Measurements from ENCODE around the gene PLEKHM1. TPM values are rescaled to one million over a fixed set of nuclear protein-coding genes. Genes with fewer than 3 reads are reported as not detected.

The PLEKHM1 gene
- total RNA-seq, 1 donor from 2014 or later: 51.2 TPM

GRCh38 chr17:45402916-45403315 is 87.6 kb downstream of the PLEKHM1 start:
- no peak for DNase-seq (ENCODE audit: low spot score)

GRCh38 chr17:45398800-45399199 is 91.7 kb downstream of the PLEKHM1 start:
- no peak for DNase-seq (ENCODE audit: low spot score)

DNA sequence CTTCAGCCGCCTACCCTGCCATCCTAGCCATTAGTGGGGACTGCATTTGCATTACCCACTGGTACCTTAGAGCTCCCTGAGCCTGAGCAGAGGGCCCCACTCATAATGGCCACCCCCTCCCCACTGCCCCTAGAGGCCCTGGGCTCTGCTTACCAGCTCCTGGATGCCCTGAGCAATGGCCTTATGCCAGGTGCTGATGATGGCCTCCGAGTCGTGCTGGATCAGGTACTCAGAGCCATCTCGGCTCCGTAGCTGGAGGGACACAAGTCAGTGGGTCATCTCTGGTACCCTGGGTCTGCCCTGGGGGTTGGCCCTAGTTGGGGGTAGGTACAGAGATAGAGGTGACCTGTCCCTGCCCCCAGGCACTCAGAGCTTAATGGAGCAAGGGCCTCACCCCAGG is 92.7 kb downstream of the PLEKHM1 start:
- DNase-seq (ENCODE audit: low spot score): no peak

DNA sequence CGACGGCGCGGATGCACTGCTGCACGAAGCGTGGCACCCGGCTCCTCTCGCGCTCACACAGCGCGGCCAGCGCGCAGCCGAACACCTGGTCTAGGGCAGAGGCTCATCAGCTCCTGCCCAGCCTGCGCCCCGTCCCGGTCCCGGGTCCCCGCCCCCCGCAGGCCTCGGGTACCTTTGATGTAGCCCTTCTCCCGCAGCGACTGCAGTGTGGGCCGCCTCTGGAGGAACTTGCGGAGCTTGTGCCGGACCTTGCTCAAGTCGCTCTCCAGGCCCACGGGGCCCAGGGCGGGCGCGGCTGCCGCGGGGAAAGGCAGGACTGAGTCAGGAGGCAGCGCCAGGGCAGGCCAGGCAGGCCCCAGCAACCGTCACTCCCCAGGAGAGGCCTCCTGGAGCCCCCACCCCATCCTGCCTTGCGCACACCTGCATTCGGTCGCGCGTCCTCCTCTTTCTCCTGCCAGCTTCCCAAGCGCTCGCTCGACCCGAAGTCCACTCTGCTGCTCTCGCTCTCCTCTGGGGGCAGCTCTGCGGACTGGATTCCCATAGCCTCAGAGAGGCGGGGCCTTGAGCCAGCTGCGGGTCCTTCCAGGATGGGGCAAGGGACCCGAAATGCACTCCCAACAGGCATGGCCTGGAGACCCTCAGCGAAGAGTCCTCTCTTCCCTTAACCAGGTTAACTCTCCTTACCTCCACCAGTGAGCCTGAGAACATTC is 93.9 kb downstream of the PLEKHM1 start:
- DNase-seq (ENCODE audit: low spot score): no peak

DNA sequence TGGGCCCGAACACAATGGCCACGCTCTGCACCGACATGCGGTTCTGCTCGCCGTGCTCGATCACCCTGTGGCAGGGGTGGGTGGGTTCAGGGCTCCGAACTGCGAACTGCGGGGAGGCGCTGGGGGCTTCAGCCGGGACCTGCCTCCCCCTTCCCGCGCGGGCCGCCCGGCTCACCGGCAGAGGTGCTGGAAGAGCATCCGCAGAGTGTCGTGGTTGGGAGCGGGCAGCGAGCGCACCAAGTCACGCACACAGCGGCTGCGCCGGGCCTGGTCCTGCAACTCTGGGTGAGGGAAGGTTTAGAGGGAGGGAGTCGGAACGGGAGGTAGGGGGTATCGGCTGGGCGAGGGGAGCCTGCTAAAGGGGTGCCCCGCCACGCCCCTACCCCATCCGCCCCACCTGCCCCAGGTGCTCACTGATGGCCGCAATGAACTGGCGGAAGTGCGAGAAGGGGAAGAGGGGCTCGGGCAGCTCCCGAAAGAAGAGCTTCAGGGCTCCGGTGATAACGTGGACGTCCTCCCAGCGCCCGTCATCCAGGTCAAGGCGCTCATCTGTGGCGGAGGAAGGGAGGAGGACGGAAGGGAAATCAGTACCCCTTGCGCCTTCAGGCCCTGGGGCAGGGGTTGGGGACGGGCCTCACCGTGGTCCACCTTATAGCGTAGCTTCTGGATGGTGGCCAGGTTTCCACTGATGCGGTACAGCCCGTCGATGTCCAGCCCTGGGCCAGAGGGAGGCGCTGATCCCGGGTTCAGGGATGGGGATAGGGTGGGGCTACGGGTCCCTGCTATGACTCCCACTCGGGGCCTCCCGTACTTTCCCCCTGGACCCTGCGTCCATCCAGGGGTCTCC is 94.7 kb downstream of the PLEKHM1 start:
- DNase-seq (ENCODE audit: low spot score): no peak

DNA sequence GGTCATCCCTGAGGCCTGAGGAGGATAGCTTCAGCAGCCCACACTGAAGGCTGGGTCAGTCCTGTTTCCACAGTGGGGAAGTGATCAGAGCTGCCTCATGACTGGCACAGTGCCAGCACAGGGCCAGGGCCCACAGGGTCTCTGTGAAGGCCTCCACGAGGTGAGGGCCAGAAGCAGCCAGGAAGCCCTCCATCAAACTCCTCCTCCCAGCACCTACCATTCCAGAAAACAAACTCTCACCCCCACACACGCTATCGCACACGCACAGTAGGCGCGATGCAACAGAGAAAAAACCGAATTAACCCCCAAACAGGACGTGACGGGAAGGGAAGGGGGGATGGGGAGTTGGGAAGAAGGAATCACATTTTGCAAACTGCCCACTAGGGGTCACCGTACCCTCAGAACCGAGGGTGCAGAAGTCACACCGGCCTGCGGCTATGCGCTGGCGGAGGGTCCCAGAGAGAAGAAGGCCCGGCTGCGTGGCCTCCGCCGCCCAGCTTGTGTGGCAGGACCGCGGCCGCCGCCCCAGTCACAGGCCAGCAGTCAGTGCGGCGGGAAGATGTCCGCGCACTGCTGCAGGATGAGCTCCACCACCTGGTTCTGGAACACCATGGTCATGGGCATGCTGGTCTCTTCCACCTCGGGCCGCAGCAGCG is 95.5 kb downstream of the PLEKHM1 start:
- DNase-seq (ENCODE audit: low spot score): no peak

GRCh38 chr17:45394564-45394912 is 96.0 kb downstream of the PLEKHM1 start:
- no peak for DNase-seq (ENCODE audit: low spot score)

DNA sequence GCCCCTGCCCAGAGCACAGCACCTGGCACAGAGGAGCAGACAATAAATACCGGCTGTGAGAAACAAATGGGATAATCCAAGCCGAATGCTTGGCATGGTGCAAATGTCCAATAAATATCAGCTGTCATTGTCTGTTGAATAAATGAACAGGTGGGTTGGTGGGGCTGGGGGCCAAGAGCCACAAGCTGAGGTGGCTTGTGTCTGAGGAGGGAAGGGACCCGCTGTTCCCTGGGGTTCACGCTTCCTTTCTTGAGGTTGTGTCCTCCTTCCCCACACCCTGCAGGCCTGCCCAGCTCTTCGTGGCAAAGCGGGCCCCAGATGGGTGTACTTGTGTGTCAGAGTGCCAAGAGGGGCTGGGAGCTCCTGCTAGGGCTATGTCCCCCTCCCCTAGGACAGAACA is 96.4 kb downstream of the PLEKHM1 start:
- no peak for DNase-seq (ENCODE audit: low spot score)

DNA sequence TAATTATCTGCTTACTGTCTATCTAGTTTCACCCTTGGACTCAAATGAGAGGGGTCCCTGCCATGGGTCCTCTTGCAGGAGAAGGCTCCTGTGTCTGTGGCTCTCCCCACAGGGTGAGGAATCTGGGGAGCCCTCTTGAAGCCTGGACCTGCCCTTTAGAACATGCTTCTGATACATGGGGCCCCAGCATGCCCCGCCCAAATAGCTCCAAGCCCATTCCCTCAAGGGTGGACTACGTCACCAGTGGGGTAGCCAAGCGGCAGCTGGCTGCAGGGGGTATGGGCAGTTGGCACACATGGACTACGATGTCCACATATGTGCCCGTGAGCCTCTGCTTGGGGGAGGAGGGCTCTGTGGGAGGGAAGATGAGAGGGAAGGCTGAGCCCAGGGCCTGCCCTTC is 97.1 kb downstream of the PLEKHM1 start:
- no peak for DNase-seq (ENCODE audit: low spot score)

DNA sequence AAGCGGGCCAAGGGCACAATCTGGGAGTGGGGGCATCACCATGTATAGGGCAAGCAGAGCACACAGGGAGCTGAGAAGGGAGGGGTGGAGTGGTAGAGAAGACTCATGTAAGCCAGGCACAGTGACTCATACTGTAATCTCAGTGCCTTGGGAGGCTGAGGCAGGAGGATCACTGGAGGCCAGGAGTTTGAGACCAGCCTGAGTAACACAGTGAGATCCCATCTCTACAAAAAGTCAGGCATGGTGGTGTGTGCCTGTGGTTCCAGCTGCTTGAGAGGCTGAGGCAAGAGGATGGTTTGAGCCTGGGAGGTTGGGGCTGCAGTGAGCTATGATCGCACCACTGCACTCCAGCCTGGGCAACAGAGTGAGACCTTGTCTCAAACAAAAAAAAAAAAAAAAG is 98.6 kb downstream of the PLEKHM1 start:
- no peak for DNase-seq (ENCODE audit: low spot score)

GRCh38 chr17:45391291-45391690 is 99.2 kb downstream of the PLEKHM1 start:
- DNase-seq (ENCODE audit: low spot score): no peak

DNA sequence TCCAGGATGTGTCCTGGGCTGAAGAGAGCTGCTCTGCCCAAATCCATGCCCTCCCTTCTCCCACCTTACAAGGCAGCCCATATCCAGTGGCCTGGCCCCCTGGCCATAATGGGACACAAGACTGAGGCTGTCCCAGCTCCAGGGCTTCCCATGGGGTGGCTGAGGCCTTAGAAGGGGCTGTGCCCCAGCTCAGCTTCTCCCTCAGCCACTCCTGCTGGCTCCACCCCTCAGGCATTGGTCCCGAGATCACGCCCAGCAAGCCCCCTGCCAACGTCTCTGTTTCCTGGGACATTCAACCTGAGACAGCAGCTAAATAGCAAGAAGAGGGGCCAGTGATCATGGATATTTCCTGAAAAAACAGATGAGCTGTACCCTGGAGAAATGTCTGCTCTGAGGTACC is 101.2 kb downstream of the PLEKHM1 start:
- no peak for DNase-seq (ENCODE audit: low spot score)

DNA sequence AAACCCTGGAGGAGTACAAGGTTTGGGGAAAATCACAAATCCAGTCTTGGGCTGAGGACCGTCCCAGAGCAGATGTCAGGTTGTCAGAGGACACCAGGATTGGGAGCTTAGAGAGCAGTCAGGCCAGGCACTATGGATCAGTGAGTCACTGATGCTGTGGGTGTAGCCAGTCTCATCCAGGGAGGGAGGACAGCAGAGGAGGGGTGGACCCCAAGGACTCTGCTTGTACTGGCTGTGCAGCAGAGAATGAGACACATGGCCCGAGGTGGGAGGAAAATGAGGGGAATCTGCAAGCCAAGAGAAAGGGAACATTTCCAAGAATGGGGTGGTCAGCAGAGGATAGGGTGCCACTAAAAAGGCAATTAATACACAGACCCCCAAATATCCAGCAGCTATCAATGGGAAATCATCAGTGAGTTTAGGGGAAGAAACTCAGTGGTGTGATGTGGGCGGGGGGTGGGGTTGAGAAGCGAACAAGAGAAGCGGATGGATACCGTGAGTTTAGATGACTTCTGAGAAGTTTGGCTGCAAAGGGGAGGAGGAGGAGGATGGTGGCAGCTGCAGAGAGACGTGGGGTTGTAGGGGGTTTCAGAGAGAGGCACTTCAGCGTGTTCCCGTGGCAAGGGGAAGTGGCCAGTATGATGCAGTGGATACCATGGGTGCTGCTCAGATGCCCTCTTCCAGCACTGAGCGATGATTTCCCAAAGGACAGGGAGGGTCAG is 101.8 kb downstream of the PLEKHM1 start:
- DNase-seq (ENCODE audit: low spot score): no peak

GRCh38 chr17:45387739-45388138 is 102.8 kb downstream of the PLEKHM1 start:
- no peak for DNase-seq (ENCODE audit: low spot score)

DNA sequence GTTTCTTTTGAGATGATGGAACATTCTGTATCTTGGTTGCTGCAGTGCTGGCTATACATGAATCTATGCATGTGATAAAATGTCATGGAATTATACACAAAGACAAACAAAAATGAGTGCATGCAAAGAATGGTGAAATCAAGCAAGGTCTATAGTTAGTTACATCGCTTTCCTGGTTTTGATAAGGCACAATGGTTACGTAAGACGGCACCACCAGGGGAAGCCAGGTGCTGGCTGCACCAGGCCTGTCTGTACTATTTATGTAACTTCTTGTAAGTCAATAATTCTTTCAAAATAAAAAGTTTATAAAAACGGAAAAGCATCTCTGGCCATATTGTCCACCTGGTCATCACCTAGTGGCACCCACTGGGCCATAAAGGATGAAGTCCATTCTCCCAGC is 104.3 kb downstream of the PLEKHM1 start:
- no peak for DNase-seq (ENCODE audit: low spot score)

Other genes with a start within 250 kb of the PLEKHM1 start
- not detected for gene SPATA32, start 228.6 kb downstream of the PLEKHM1 start, total RNA-seq
- gene MAP3K14, start 173.7 kb downstream of the PLEKHM1 start, total RNA-seq: 8.7 TPM
- 27.3 TPM for gene ARHGAP27, start 57.9 kb downstream of the PLEKHM1 start, total RNA-seq